ENCODE results near the gene FHL3.

DNA sequence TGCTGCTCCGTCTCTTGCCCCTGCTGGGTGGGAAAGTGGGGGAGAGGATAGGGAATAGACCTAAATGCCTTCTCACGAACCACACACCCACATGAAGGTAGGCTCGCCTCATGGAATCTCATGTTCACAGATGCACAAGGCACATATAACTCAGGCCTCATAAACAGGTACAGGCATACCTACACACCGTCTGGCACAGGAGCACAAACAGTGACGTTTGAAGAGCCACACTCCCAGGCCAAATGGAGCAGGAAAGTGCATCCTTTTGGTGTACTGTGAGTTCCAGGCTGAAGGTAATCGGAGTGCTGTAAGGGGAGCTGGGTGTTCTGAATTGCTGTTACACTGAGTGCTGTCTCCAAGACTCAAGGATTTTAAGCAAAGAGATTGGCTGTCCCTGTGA, 20.4 kb upstream of the FHL3 start:
- TF ChIP-seq MAX (IDR thresholded peaks at IDR 0.05) (no peak), RCOR1 (IDR thresholded peaks at IDR 0.05; ENCODE audit: low read depth, low read length) (no peak), SMC3 (IDR thresholded peaks at IDR 0.05) (no peak)
